ENCODE results near the gene AJM1. TPM values are rescaled to one million over a fixed set of nuclear protein-coding genes. Genes with fewer than 3 reads are reported as not detected.
A peak's percentile ranks its signal among the peaks of the same experiment; 100 is the strongest.
"Not testable (repeated sequence)": the region's sequence is repeated elsewhere in the genome, so short reads cannot be mapped to it uniquely, and the experiment has no call there.

The AJM1 gene
- total RNA-seq, 1 donor from 2014 or later, result 0.96 TPM

DNA sequence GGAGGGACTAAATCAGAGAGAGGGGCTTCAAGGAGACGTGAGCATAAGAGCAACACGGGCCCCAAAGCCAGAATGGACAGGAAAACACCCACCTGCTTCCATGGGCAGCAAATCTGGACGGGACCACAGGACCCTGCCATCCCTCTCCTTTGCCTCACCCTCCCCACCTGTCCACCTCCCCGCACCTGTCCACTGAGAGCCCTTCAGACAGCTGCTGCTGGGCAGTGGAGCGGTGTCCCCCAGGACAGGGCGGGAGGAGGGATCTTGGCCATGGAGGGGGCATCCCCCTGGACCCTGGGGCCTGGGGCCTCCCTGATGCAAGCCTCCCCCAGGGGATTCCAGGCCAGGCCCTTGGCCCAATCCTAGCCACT is 43.6 kb upstream of the AJM1 start:
- Histone ChIP-seq H3K27me3 (ENCODE audit: control insufficient read depth, insufficient read depth, low read length) (peaks cover 38% of the 10 kb centered on the region), H3K4me3 (ENCODE audit: low read depth, low read length) (no peak overlapping the region), H3K36me3 (ENCODE audit: control insufficient read depth, insufficient read depth, low read length) (no peaks in the 10 kb centered on the region)
- TF ChIP-seq, protein P1, sequence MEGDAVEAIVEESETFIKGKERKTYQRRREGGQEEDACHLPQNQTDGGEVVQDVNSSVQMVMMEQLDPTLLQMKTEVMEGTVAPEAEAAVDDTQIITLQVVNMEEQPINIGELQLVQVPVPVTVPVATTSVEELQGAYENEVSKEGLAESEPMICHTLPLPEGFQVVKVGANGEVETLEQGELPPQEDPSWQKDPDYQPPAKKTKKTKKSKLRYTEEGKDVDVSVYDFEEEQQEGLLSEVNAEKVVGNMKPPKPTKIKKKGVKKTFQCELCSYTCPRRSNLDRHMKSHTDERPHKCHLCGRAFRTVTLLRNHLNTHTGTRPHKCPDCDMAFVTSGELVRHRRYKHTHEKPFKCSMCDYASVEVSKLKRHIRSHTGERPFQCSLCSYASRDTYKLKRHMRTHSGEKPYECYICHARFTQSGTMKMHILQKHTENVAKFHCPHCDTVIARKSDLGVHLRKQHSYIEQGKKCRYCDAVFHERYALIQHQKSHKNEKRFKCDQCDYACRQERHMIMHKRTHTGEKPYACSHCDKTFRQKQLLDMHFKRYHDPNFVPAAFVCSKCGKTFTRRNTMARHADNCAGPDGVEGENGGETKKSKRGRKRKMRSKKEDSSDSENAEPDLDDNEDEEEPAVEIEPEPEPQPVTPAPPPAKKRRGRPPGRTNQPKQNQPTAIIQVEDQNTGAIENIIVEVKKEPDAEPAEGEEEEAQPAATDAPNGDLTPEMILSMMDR (IDR thresholded peaks at IDR 0.05; ENCODE audit: insufficient read depth, low read length, poor library complexity, severe bottlenecking), result no peak
- DNase-seq (ENCODE audit: low read depth), result no peak

DNA sequence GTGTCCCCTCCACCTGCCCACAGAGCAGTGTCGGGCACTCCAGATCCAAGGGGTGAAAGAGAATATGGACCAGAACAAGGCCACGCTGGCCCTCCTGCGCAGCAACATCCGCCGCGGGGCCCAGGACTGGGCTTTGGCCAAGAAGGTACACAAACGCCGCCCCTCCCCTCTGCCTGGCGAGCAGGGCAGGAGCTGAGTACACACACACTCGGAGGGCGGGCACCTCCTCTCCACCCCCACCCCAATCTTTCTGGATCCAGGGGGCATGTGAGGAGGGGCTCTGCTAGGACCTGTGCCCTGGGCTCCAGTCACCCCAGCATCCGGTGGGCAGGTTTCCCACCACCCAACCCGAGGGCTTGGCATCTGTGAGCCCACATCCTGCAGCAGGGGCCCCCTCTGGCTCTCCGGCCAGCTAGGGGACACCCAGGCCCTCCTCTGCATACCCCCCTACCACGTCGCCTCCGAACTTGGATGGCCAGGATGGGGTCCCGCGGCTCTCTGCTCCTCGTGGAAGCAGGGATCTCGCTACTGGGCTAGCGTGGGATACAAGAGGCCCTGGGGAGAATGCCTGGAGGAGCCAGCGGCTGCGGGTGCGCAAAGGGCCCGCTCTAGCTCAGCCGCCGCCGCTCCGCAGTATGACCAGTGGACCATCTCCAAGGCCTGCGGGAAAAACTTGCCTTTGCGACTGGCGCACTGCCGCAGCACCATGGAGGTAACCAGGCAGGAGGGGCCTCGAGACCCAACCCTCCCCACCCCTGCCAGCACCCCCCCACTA is 43.0 kb upstream of the AJM1 start:
- TF ChIP-seq, protein P1 (IDR thresholded peaks at IDR 0.05; ENCODE audit: insufficient read depth, low read length, poor library complexity, severe bottlenecking), result no peak
- Histone ChIP-seq H3K36me3 (ENCODE audit: control insufficient read depth, insufficient read depth, low read length) (no peaks in the 10 kb centered on the region), H3K4me3 (ENCODE audit: low read depth, low read length) (peak overlapping the region; percentile 47), H3K27me3 (ENCODE audit: control insufficient read depth, insufficient read depth, low read length) (peaks cover 38% of the 10 kb centered on the region)
- DNase-seq (ENCODE audit: low read depth), result no peak

DNA sequence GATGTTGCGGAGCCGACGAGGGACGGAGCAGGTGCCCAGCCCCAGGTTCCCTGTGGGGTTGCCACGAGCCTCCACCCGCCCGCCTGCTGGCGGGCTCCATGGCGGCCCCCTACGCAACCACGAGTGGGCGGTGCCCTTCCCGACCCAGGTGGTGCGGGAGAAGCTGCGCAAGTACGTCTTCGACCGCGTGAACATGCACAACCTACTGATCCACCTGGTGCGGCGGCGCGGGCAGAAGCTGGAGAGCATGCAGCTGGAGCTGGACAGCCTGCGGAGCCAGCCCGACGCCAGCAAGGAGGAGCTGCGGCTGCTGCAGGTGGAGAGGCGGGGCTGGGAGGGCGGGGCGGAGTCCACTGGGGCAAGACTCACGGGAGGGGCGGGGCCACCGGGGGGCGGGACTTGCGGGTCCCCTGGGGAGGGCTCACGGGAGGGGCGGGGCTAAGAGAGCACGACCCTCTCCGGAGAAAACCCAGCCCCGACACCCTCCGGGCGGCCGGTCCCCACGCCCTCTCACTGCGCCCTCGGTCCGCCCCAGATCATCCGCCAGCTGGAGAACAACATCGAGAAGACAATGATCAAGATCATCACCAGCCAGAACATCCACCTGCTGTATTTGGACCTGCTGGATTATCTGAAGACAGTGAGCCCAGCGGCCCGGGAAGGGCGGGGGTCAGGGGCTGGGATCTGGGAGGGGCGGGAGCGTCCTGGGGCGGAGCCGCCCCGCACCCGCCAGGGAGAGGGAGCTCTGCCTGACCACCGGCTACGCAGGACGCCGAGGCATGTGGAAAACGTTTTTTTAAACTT is 42.2 kb upstream of the AJM1 start:
- peak; percentile 49 for DNase-seq (ENCODE audit: low read depth)
- H3K27me3 ChIP-seq (ENCODE audit: control insufficient read depth, insufficient read depth, low read length), result peaks cover 38% of the 10 kb centered on the region
- no peaks in the 10 kb centered on the region for H3K36me3 ChIP-seq (ENCODE audit: control insufficient read depth, insufficient read depth, low read length)
- TF ChIP-seq, protein P1 (IDR thresholded peaks at IDR 0.05; ENCODE audit: insufficient read depth, low read length, poor library complexity, severe bottlenecking), result no peak
- H3K4me3 ChIP-seq (ENCODE audit: low read depth, low read length), result peak overlapping the region; percentile 47

DNA sequence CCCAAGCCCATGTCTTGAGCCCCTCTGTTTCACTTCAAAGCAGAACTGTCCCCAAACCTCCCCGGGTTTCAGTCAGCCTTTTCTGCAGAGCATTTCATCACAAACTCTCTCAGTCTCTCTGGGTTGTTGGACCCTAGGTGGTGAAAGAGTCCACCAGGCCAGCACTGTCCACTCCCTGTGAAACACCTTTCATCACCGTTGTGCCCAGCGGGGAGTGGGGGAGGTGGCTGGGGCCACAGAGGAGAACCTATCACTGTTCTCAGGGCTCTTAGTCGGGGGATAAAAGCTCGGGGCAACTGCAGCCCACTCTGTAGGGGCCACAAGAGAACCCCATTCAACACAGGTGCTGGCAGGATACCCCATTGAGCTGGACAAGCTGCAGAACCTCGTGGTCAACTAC is 40.0 kb upstream of the AJM1 start:
- DNase-seq (ENCODE audit: low read depth), result no peak
- Histone ChIP-seq H3K4me3 (ENCODE audit: low read depth, low read length) (no peak overlapping the region), H3K27me3 (ENCODE audit: control insufficient read depth, insufficient read depth, low read length) (peaks cover 20% of the 10 kb centered on the region), H3K36me3 (ENCODE audit: control insufficient read depth, insufficient read depth, low read length) (no peaks in the 10 kb centered on the region)
- TF ChIP-seq, protein P1 (IDR thresholded peaks at IDR 0.05; ENCODE audit: insufficient read depth, low read length, poor library complexity, severe bottlenecking), result no peak

DNA sequence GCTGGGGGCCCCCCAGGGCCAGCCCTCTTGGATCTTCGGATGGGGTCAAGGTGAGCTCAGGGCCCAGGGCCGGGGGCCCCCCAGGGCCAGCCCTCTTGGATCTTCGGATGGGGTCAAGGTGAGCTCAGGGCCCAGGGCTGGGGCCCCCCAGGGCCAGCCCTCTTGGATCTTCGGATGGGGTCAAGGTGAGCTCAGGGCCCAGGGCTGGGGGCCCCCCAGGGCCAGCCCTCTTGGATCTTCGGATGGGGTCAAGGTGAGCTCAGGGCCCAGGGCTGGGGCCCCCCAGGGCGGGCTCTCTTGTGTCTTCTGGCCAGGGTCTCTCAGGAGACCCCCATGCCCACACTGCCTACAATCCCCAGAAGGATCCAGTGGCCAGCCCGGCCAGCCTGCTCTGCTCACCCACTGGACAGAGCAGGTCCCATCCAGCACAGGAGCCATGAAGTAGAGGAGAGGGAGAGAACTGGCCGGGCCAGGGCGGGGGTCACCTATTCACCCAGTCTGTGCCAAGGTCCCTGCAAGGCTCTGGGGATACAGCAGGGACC is 39.2 kb upstream of the AJM1 start:
- H3K27me3 ChIP-seq (ENCODE audit: control insufficient read depth, insufficient read depth, low read length), result peaks cover 20% of the 10 kb centered on the region
- H3K4me3 ChIP-seq (ENCODE audit: low read depth, low read length); H3K36me3 ChIP-seq (ENCODE audit: control insufficient read depth, insufficient read depth, low read length): not testable (repeated sequence)

More for the DNA sequence above, 39.2 kb upstream of the AJM1 start:
- not testable (repeated sequence) for DNase-seq (ENCODE audit: low read depth)
